Measurements from ENCODE around the gene PTPN1. TPM values are rescaled to one million over a fixed set of nuclear protein-coding genes. Genes with fewer than 3 reads are reported as not detected.
"Not testable (repeated sequence)": the region's sequence is repeated elsewhere in the genome, so short reads cannot be mapped to it uniquely, and the experiment has no call there.

PTPN1 gene
- total and polyA plus RNA-seq, 12 donors = 15.5 to 45.3 (median 29.4) TPM

GRCh38 chr20:50538276-50538675, 28.1 kb downstream of the PTPN1 start:
- Histone ChIP-seq H3K9me3 (no peaks in the 10 kb centered on the region), H3K4me3 (no peak overlapping the region), H3K27ac (peak overlapping the region in 1 of 10 donors; percentile 48), H3K36me3 (no peaks in the 10 kb centered on the region), H3K27me3 (no peaks in the 10 kb centered on the region), H3K4me1 (peaks cover 6 to 95% (median 51%) of the 10 kb centered on the region in 9 donors)
- ATAC-seq (no peak), DNase-seq (no peak)
- TF ChIP-seq CTCF (IDR thresholded peaks at IDR 0.05) = no peak
- WGBS, 2 donors = 79 to 81% methylated on average over 4 of the region's 4 CpGs
- intact Hi-C loops (cut with DNase I) = no loop called here

- Histone ChIP-seq H3K27ac (peak overlapping the region in 1 of 10 donors; percentile 78), H3K4me1 (peaks cover 6 to 96% (median 55%) of the 10 kb centered on the region in 9 donors)
- 96% methylated on average over 8 of the region's 8 CpGs for WGBS, 2 donors
- H3K4me3 ChIP-seq; H3K9me3 ChIP-seq; intact Hi-C loops (cut with DNase I); DNase-seq; ATAC-seq; H3K36me3 ChIP-seq; H3K27me3 ChIP-seq: not testable (repeated sequence)
Measured at GRCh38 chr20:50539798-50540197, 29.6 kb downstream of the PTPN1 start.

GRCh38 chr20:50540620-50541605, 30.7 kb downstream of the PTPN1 start:
- TF ChIP-seq CTCF (IDR thresholded peaks at IDR 0.05) = no peak
- ATAC-seq (peak; percentile 55 to 84 (median 72)), DNase-seq (no peak)
- Histone ChIP-seq H3K36me3 (peaks cover 0 to 4% (median 0%) of the 10 kb centered on the region in 9 donors), H3K4me3 (no peak overlapping the region), H3K4me1 (peaks cover 6 to 96% (median 49%) of the 10 kb centered on the region in 9 donors), H3K9me3 (no peaks in the 10 kb centered on the region), H3K27me3 (no peaks in the 10 kb centered on the region), H3K27ac (peak overlapping the region; percentile 15 to 79 (median 46))
- 56 to 63% methylated on average over 14 of the region's 14 CpGs for WGBS, 2 donors
- intact Hi-C loops (cut with DNase I) = no loop called here

- H3K27ac ChIP-seq = peak overlapping the region in 9 of 10 donors; percentile 1 to 79 (median 45)
- peaks cover 0 to 4% (median 0%) of the 10 kb centered on the region in 9 donors for H3K36me3 ChIP-seq
- H3K9me3 ChIP-seq = no peaks in the 10 kb centered on the region
- H3K4me3 ChIP-seq = no peak overlapping the region
- ATAC-seq (peak in 3 of 8 donors; percentile 13 to 49 (median 15)), DNase-seq (no peak)
- peaks cover 6 to 96% (median 51%) of the 10 kb centered on the region in 9 donors for H3K4me1 ChIP-seq
- 70 to 79% methylated on average over 5 of the region's 5 CpGs for WGBS, 2 donors
- intact Hi-C loops (cut with DNase I) = no loop called here
- H3K27me3 ChIP-seq = no peaks in the 10 kb centered on the region
- no peak for TF ChIP-seq CTCF (IDR thresholded peaks at IDR 0.05)
Measured at GRCh38 chr20:50541606-50542041, 31.4 kb downstream of the PTPN1 start.
